Peyer's patch (tissue), 4 donors: Measurements from ENCODE around the gene NEUROD2.

Experiments used
- POLR2A ChIP-seq, 2 donors: fragments of 450-650 bp; IDR thresholded peaks; one replicate each; pipeline ENCODE4 v1.5.1; 2017; ENCODE audit warnings: antibody characterized with exemption in 2 of 2, mild to moderate bottlenecking in 2 of 2, moderate library complexity in 2 of 2
- TF ChIP-seq, protein P1 (sequence below), 6 experiments: fragments of 450-650 bp in 4 of 6; fragments of 200-600 bp in 2 of 6; sonication (generic) in 1 of 6; IDR thresholded peaks; one replicate each; pipeline ENCODE4 v1.5.1; 2017 to 2019; ENCODE audit warnings: antibody characterized with exemption in 6 of 6, mild to moderate bottlenecking in 3 of 6, moderate library complexity in 1 of 6

DNA sequence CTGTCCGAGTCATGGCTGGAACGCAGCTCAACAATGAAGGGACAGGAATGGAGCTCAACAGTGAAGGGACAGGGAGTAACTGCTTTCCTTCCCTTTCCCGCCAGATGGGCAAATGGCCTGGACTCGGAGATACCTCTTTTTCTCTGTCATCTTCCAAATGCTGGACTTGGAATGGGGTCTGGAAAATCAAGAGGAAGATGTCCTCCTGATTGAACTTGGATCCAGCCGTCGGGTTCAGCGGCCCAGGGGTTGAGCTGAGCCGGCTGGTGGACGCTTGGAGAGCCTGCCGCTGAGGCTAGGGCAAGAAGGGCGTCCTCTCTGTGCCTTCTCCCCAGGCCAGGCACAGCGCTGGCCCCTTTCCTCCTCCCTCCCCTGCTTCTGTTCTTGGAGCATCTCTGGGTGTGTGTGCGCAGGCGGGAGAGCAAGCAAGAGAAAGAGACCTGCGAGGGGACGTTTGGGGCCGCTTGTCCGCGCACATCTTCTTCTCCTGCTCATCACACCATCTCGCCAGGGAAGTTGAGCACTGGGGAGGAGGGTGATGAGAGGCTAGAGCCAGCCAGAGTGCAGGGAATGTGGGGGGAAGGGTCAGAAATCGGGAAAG is 6.6 kb downstream of the NEUROD2 start:
- TF ChIP-seq, protein P1, sequence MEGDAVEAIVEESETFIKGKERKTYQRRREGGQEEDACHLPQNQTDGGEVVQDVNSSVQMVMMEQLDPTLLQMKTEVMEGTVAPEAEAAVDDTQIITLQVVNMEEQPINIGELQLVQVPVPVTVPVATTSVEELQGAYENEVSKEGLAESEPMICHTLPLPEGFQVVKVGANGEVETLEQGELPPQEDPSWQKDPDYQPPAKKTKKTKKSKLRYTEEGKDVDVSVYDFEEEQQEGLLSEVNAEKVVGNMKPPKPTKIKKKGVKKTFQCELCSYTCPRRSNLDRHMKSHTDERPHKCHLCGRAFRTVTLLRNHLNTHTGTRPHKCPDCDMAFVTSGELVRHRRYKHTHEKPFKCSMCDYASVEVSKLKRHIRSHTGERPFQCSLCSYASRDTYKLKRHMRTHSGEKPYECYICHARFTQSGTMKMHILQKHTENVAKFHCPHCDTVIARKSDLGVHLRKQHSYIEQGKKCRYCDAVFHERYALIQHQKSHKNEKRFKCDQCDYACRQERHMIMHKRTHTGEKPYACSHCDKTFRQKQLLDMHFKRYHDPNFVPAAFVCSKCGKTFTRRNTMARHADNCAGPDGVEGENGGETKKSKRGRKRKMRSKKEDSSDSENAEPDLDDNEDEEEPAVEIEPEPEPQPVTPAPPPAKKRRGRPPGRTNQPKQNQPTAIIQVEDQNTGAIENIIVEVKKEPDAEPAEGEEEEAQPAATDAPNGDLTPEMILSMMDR (IDR thresholded peaks at IDR 0.05), result no peak
- no peak for TF ChIP-seq POLR2A (IDR thresholded peaks at IDR 0.05)
